Measurements from ENCODE around the gene SRSF9. TPM values are rescaled to one million over a fixed set of nuclear protein-coding genes. Genes with fewer than 3 reads are reported as not detected.
A peak's percentile ranks its signal among the peaks of the same experiment; 100 is the strongest.

Gene SRSF9
- total RNA-seq, 1 experiment from 2014 or later: 297 TPM

GRCh38 chr12:120473807-120474615 lies 4.5 kb upstream of the SRSF9 start:
- Histone ChIP-seq H4K20me1 (ENCODE audit: insufficient read depth) (no peaks in the 10 kb centered on the region), H3K27me3 (ENCODE audit: insufficient read depth, low read length) (no peaks in the 10 kb centered on the region), H3K9ac (ENCODE audit: low read length) (peak overlapping the region; percentile 26; the same call in 1 of the 2 replicates), H3K27ac (ENCODE audit: low read depth, low read length) (peak overlapping the region; percentile 38), H3K79me2 (ENCODE audit: insufficient read depth, low read length) (peaks cover 25% of the 10 kb centered on the region), H3K9me3 (ENCODE audit: control insufficient read depth in 1 of 2, insufficient read depth in 1 of 2, low read depth in 1 of 2, low read length in 2 of 2) (no peaks in the 10 kb centered on the region), H3K36me3 (ENCODE audit: control insufficient read depth in 1 of 2, insufficient read depth in 2 of 2, low read length in 2 of 2) (no peaks in the 10 kb centered on the region), H2AFZ (ENCODE audit: low read depth, low read length, poor library complexity, severe bottlenecking) (no peak overlapping the region), H3K4me1 (ENCODE audit: control insufficient read depth in 1 of 2, insufficient read depth in 2 of 2, low read length in 2 of 2) (peaks cover 40 to 65% of the 10 kb centered on the region in 2 experiments), H3K4me2 (ENCODE audit: low read length) (peak overlapping the region; percentile 91), H3K4me3 (replicated peaks in 1 of 2; ENCODE audit: low read depth in 1 of 2, low read length in 2 of 2) (peak overlapping the region; percentile 23 to 42; a peak in 3 of 4 replicates), H3K9me2 (ENCODE audit: insufficient read depth) (no peaks in the 10 kb centered on the region)
- ChIA-PET CTCF (interaction anchor here (0.7 to 1.0 kb wide), 2 partner anchors 12 to 14 kb away, joined by 3 to 4 read pairs; no protein-coding TSS in a partner anchor), POLR2A (interaction anchor here (1.0 to 3.4 kb wide), 2 partner anchors 9 to 22 kb away, joined by 3 to 18 read pairs; partner anchors contain the start of gene DYNLL1), RAD21 (ENCODE audit: low non-redundant PET in 1 of 2, low total read pairs in 2 of 2, uncharacterized antibody in 2 of 2, unreplicated experiment in 2 of 2) (no interaction called here)
- ATAC-seq (no peak), DNase-seq (ENCODE audit: low read depth, low spot score) (no peak)
- no TSS peak for BruUV-seq (replicated peaks)
- TF ChIP-seq ELF1 (IDR thresholded peaks at IDR 0.05; ENCODE audit: borderline replicate concordance, low read depth) (no peak), REST (IDR thresholded peaks at IDR 0.05; ENCODE audit: low read depth) (no peak), ZBTB33 (IDR thresholded peaks at IDR 0.05; ENCODE audit: extremely low read depth, insufficient replicate concordance, low read length) (no peak), ZFX (IDR thresholded peaks at IDR 0.05) (no peak), TCF7L2 (IDR thresholded peaks at IDR 0.05; ENCODE audit: borderline replicate concordance, extremely low read depth, insufficient read depth, insufficient read length) (no peak), ATF3 (IDR thresholded peaks at IDR 0.05) (no peak)
- intact Hi-C loops (cut with micrococcal nuclease): loop anchor here (1.0 kb wide), 1 partner anchor 21 kb away; no protein-coding TSS in a partner anchor
